ENCODE data around the gene EDEM1. TPM values are rescaled to one million over a fixed set of nuclear protein-coding genes. Genes with fewer than 3 reads are reported as not detected.

Gene EDEM1
- total RNA-seq, 1 experiment from 2014 or later: 51.3 TPM

DNA sequence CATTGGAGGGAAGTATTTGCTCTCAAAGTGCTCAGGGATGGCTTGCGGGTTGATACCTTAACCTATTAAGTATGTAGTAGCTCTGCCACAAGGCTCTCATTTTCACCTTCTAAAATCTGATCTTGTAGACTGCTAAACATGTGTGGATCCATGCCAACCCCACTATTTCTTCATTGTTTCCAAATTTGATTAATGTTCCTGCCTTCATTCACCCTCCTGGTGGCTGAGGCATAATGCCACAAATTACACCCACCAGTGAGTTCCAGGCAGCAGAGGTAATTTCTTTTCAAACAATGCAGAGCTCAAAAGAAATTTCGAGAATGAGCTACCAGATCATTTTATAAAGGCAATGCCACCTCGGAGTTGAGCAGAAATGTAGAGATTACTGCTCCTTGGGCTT lies 71.0 kb downstream of the EDEM1 start:
- H3K27me3 ChIP-seq (replicated peaks; ENCODE audit: control insufficient read depth, insufficient read depth, low read length): no peaks in the 10 kb centered on the region
- TF ChIP-seq CTCF (IDR thresholded peaks at IDR 0.05; ENCODE audit: insufficient read depth in 1 of 2, low read depth in 1 of 2, low read length in 1 of 2, severe bottlenecking in 1 of 2, unreplicated experiment in 1 of 2): no peak
- H3K27me3 Mint-ChIP-seq (ENCODE audit: insufficient read depth, unreplicated experiment): no peaks in the 10 kb centered on the region
- H3K9me3 Mint-ChIP-seq (ENCODE audit: unreplicated experiment): no peaks in the 10 kb centered on the region
- H3K4me3 Mint-ChIP-seq (ENCODE audit: unreplicated experiment): no peak overlapping the region
- BruUV-seq (replicated peaks): no TSS peak
- H3K27ac Mint-ChIP-seq (ENCODE audit: unreplicated experiment): no peak overlapping the region
- H3K4me3 ChIP-seq (ENCODE audit: low read depth, low read length): no peak overlapping the region
- no peaks in the 10 kb centered on the region for H3K9me3 ChIP-seq
- H3K4me1 Mint-ChIP-seq (ENCODE audit: low read depth, unreplicated experiment): peaks cover under 1% of the 10 kb centered on the region
- H3K4me1 ChIP-seq: no peaks in the 10 kb centered on the region
- no peaks in the 10 kb centered on the region for H3K36me3 ChIP-seq (ENCODE audit: control insufficient read depth, insufficient read depth, low read length)
- no peaks in the 10 kb centered on the region for H3K36me3 Mint-ChIP-seq (ENCODE audit: insufficient read depth, unreplicated experiment)
- CTCF ChIA-PET: no interaction called here
- intact Hi-C loops (cut with micrococcal nuclease; ENCODE audit: unreplicated experiment): no loop called here
- POLR2A ChIA-PET: no interaction called here
- no peak for DNase-seq

- peaks cover 9% of the 10 kb centered on the region for H3K4me1 Mint-ChIP-seq (ENCODE audit: low read depth, unreplicated experiment)
- POLR2A ChIA-PET: no interaction called here
- intact Hi-C loops (cut with micrococcal nuclease; ENCODE audit: unreplicated experiment): no loop called here
- no TSS peak for BruUV-seq (replicated peaks)
- no peak overlapping the region for H3K4me3 Mint-ChIP-seq (ENCODE audit: unreplicated experiment)
- TF ChIP-seq CTCF (IDR thresholded peaks at IDR 0.05; ENCODE audit: insufficient read depth in 1 of 2, low read depth in 1 of 2, low read length in 1 of 2, severe bottlenecking in 1 of 2, unreplicated experiment in 1 of 2): no peak
- H3K27me3 Mint-ChIP-seq (ENCODE audit: insufficient read depth, unreplicated experiment): no peaks in the 10 kb centered on the region
- Histone ChIP-seq H3K9me3 (no peaks in the 10 kb centered on the region), H3K36me3 (ENCODE audit: control insufficient read depth, insufficient read depth, low read length) (no peaks in the 10 kb centered on the region), H3K4me1 (no peaks in the 10 kb centered on the region), H3K4me3 (ENCODE audit: low read depth, low read length) (no peak overlapping the region), H3K27me3 (replicated peaks; ENCODE audit: control insufficient read depth, insufficient read depth, low read length) (no peaks in the 10 kb centered on the region)
- H3K36me3 Mint-ChIP-seq (ENCODE audit: insufficient read depth, unreplicated experiment): no peaks in the 10 kb centered on the region
- no peak for DNase-seq
- no peaks in the 10 kb centered on the region for H3K9me3 Mint-ChIP-seq (ENCODE audit: unreplicated experiment)
- no peak overlapping the region for H3K27ac Mint-ChIP-seq (ENCODE audit: unreplicated experiment)
- CTCF ChIA-PET: no interaction called here
These were observed 73.5 kb downstream of the EDEM1 start for GRCh38 chr3:5260992-5261501.

DNA sequence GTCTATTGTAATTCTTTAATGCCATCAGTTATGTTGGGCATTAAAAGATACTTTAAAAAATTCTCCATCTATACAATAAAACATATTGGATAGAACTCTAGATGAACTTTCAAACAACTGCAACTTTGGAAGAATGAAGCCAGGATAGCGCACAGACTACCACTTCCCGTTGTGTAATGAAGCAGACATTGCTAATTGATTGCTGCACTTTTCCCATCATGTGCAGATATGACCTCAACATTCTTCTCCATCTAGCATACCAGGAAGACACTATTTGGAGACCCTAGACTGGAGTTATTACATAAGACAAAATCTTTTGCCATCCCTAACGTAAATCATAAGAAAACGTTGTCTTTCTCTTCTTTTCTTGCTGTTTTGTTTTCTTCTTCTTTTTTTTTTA lies 75.0 kb downstream of the EDEM1 start:
- H3K27ac Mint-ChIP-seq (ENCODE audit: unreplicated experiment): no peak overlapping the region
- H3K36me3 ChIP-seq (ENCODE audit: control insufficient read depth, insufficient read depth, low read length): no peaks in the 10 kb centered on the region
- no TSS peak for BruUV-seq (replicated peaks)

More for the DNA sequence above, 75.0 kb downstream of the EDEM1 start:
- POLR2A ChIA-PET: no interaction called here
- no peak for TF ChIP-seq CTCF (IDR thresholded peaks at IDR 0.05; ENCODE audit: insufficient read depth in 1 of 2, low read depth in 1 of 2, low read length in 1 of 2, severe bottlenecking in 1 of 2, unreplicated experiment in 1 of 2)
- Mint-ChIP-seq H3K36me3 (ENCODE audit: insufficient read depth, unreplicated experiment) (no peaks in the 10 kb centered on the region), H3K27me3 (ENCODE audit: insufficient read depth, unreplicated experiment) (no peaks in the 10 kb centered on the region), H3K4me1 (ENCODE audit: low read depth, unreplicated experiment) (peaks cover 9% of the 10 kb centered on the region), H3K4me3 (ENCODE audit: unreplicated experiment) (no peak overlapping the region), H3K9me3 (ENCODE audit: unreplicated experiment) (no peaks in the 10 kb centered on the region)
- CTCF ChIA-PET: no interaction called here
- Histone ChIP-seq H3K9me3 (no peaks in the 10 kb centered on the region), H3K27me3 (replicated peaks; ENCODE audit: control insufficient read depth, insufficient read depth, low read length) (no peaks in the 10 kb centered on the region), H3K4me3 (ENCODE audit: low read depth, low read length) (no peak overlapping the region), H3K4me1 (0 out of 2 replicates have a peak, but pooled peaks cover 2% of the 10 kb centered on the region)
- intact Hi-C loops (cut with micrococcal nuclease; ENCODE audit: unreplicated experiment): no loop called here
- no peak for DNase-seq

All from Caco-2 (cell line).